Loucy (cell line): ENCODE measurements around the gene FHIT.

ENCODE experiments used
- H2AFZ ChIP-seq: fragments of 200-600 bp; sonication (generic); 2 replicates; pipeline ENCODE4 v1.6.0; 2016; ENCODE audit warnings: antibody characterized with exemption, mild to moderate bottlenecking, low read length, moderate library complexity
- H3F3A ChIP-seq: fragments of 200-600 bp; 2 replicates; pipeline ENCODE4 v1.6.0; 2016; ENCODE audit warnings: antibody characterized with exemption, low read depth, mild to moderate bottlenecking
- H3K27me3 ChIP-seq: fragments of 200-600 bp; sonication (generic); 2 replicates; pipeline ENCODE4 v1.6.1; 2014; ENCODE audit warnings: low read length, mild to moderate bottlenecking; ENCODE audit not compliant: insufficient read depth, poor library complexity, severe bottlenecking
- H3K36me3 ChIP-seq: fragments of 200-600 bp; sonication (generic); 2 replicates; pipeline ENCODE4 v1.6.1; 2016; ENCODE audit warnings: low read length; ENCODE audit not compliant: insufficient read depth
- H3K4me1 ChIP-seq: fragments of 200-600 bp; sonication (generic); 2 replicates; pipeline ENCODE4 v1.5.1; 2014; ENCODE audit warnings: low read length, mild to moderate bottlenecking; ENCODE audit not compliant: insufficient read depth, poor library complexity, severe bottlenecking
- H3K4me2 ChIP-seq: fragments of 200-600 bp; sonication (generic); 2 replicates; pipeline ENCODE4 v1.6.0; 2014; ENCODE audit warnings: antibody characterized with exemption, low read length, low read depth, mild to moderate bottlenecking; ENCODE audit not compliant: poor library complexity, severe bottlenecking
- H3K4me3 ChIP-seq: fragments of 200-600 bp; sonication (generic); 2 replicates; pipeline ENCODE4 v1.5.1; 2014; ENCODE audit warnings: low read length, mild to moderate bottlenecking, mixed read lengths; ENCODE audit not compliant: poor library complexity, severe bottlenecking
- H3K79me2 ChIP-seq: fragments of 200-600 bp; sonication (generic); 2 replicates; pipeline ENCODE4 v1.6.1; 2014; ENCODE audit warnings: low read length; ENCODE audit not compliant: insufficient read depth
- H3K9ac ChIP-seq: fragments of 200-600 bp; sonication (generic); 2 replicates; pipeline ENCODE4 v1.6.0; 2014; ENCODE audit warnings: mild to moderate bottlenecking, low read depth, low read length, moderate library complexity; ENCODE audit not compliant: poor library complexity, severe bottlenecking
- H3K9me2 ChIP-seq: fragments of 200-600 bp; sonication (generic); replicated peaks from 2 replicates; pipeline ENCODE4 v1.6.1; 2016; ENCODE audit warnings: low read depth, low read length, mixed read lengths
- H3K9me3 ChIP-seq: fragments of 200-600 bp; sonication (generic); 2 replicates; pipeline ENCODE4 v1.6.1; 2014; ENCODE audit warnings: mild to moderate bottlenecking, antibody characterized with exemption, low read length, low read depth; ENCODE audit not compliant: insufficient read depth
- H4K20me1 ChIP-seq: fragments of 200-600 bp; sonication (generic); 2 replicates; pipeline ENCODE4 v1.6.0; 2014; ENCODE audit warnings: antibody characterized with exemption, low read length, mild to moderate bottlenecking; ENCODE audit not compliant: insufficient read depth, poor library complexity, severe bottlenecking
- CTCF ChIP-seq: fragments of 200-600 bp; sonication (generic); conservative IDR thresholded peaks from 2 replicates; pipeline ENCODE4 v1.5.1; 2014; ENCODE audit warnings: mild to moderate bottlenecking, antibody characterized with exemption, low read length
- EZH2phosphoT487 ChIP-seq: fragments of 200-600 bp; IDR thresholded peaks from 2 replicates; pipeline ENCODE4 v1.6.1; 2018; ENCODE audit warnings: antibody characterized with exemption, mild to moderate bottlenecking, moderate library complexity, borderline replicate concordance

Gene FHIT

GRCh38 chr3:59970376-59970775, 1280.9 kb downstream of the FHIT start:
- Histone ChIP-seq H3K9me3 (no peaks in the 10 kb centered on the region), H2AFZ (no peak overlapping the region), H3K4me2 (no peak overlapping the region), H3K36me3 (no peaks in the 10 kb centered on the region), H3K9ac (no peak overlapping the region), H3K4me1 (no peaks in the 10 kb centered on the region), H3K79me2 (no peaks in the 10 kb centered on the region), H3K4me3 (no peak overlapping the region), H3F3A (no peaks in the 10 kb centered on the region), H3K27me3 (no peaks in the 10 kb centered on the region), H4K20me1 (no peaks in the 10 kb centered on the region), H3K9me2 (no peaks in the 10 kb centered on the region)
- no peak for TF ChIP-seq EZH2phosphoT487
- no peak for TF ChIP-seq CTCF

GRCh38 chr3:59968513-59969045, 1282.7 kb downstream of the FHIT start:
- Histone ChIP-seq H4K20me1 (no peaks in the 10 kb centered on the region), H3K4me3 (no peak overlapping the region), H3K9me3 (no peaks in the 10 kb centered on the region), H3K9ac (no peak overlapping the region), H3K27me3 (no peaks in the 10 kb centered on the region), H3K4me2 (no peak overlapping the region), H3K9me2 (no peaks in the 10 kb centered on the region), H3F3A (no peaks in the 10 kb centered on the region), H2AFZ (no peak overlapping the region), H3K4me1 (no peaks in the 10 kb centered on the region), H3K79me2 (no peaks in the 10 kb centered on the region), H3K36me3 (no peaks in the 10 kb centered on the region)
- 0 out of 2 replicates have a peak, but pooled peaks have one; percentile 15 for TF ChIP-seq CTCF
- no peak for TF ChIP-seq EZH2phosphoT487

- Histone ChIP-seq H3K79me2 (no peaks in the 10 kb centered on the region), H3K4me1 (no peaks in the 10 kb centered on the region), H3K27me3 (no peaks in the 10 kb centered on the region), H3K9me2 (no peaks in the 10 kb centered on the region), H3K9me3 (no peaks in the 10 kb centered on the region), H3K9ac (no peak overlapping the region), H2AFZ (no peak overlapping the region), H3K4me3 (no peak overlapping the region), H3K36me3 (no peaks in the 10 kb centered on the region), H4K20me1 (no peaks in the 10 kb centered on the region), H3F3A (no peaks in the 10 kb centered on the region), H3K4me2 (no peak overlapping the region)
- no peak for TF ChIP-seq EZH2phosphoT487
- no peak for TF ChIP-seq CTCF
These were observed 1287.6 kb downstream of the FHIT start for GRCh38 chr3:59963676-59964075.
